ENCODE measurements around the gene SNORC. TPM values are rescaled to one million over a fixed set of nuclear protein-coding genes. Genes with fewer than 3 reads are reported as not detected.

SNORC gene
- total and polyA plus RNA-seq, 5 experiments from 2014 or later: 4.0 to 4.7 TPM; not detected in 3

- DNase-seq (no peak), ATAC-seq (no peak)
- Mint-ChIP-seq H3K27ac (no peak overlapping the region), H3K4me3 (no peak overlapping the region), H3K36me3 (peaks cover 0 to 28% (median 10%) of the 10 kb centered on the region in 3 donors), H3K4me1 (no peaks in the 10 kb centered on the region), H3K27me3 (peaks cover 6 to 45% (median 13%) of the 10 kb centered on the region in 5 donors), H3K9me3 (peaks cover 10 to 30% (median 20%) of the 10 kb centered on the region in 9 donors)
- POLR2A ChIA-PET: no interaction called here
These were observed 40.3 kb downstream of the SNORC start for GRCh38 chr2:232910376-232910775.

DNA sequence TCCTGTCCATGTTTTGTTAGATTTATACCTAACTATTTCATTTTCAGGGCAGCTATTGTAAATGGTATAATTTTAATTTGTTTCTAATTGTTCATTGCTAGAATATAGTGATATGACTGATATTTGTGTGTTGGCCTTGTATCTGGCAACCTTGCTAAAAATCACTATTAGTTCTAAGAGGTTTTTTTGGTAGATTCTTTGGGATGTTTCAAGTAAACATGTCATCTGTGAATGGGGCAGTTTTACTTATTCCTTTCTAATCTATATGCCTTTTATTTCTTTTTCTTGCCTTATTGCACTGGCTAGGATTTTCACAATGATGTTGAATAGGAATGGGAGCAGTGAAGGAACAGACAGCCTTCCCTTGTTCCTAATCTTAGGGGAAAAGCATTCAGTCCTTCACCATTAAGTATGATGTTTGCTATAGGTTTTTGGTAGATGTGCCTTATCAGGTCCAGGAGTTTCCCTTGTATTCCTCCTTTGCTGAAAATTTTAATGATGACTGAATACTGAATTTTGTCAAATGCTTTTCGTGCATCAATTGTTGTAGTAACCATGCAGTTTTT lies 41.7 kb downstream of the SNORC start:
- Mint-ChIP-seq H3K9me3 (peaks cover 10 to 30% (median 20%) of the 10 kb centered on the region in 9 donors), H3K27ac (no peak overlapping the region), H3K4me1 (no peaks in the 10 kb centered on the region), H3K27me3 (peaks cover 6 to 52% (median 15%) of the 10 kb centered on the region in 5 donors), H3K36me3 (peaks cover 0 to 28% (median 10%) of the 10 kb centered on the region in 3 donors), H3K4me3 (no peak overlapping the region)
- POLR2A ChIA-PET: no interaction called here
- DNase-seq (no peak), ATAC-seq (no peak)

GRCh38 chr2:232913903-232914302 lies 43.8 kb downstream of the SNORC start:
- no peaks in the 10 kb centered on the region for H3K4me1 Mint-ChIP-seq
- POLR2A ChIA-PET: no interaction called here
- ATAC-seq (no peak), DNase-seq (no peak)
- peaks cover 10 to 30% (median 20%) of the 10 kb centered on the region in 9 donors for H3K9me3 Mint-ChIP-seq
- H3K36me3 Mint-ChIP-seq: peaks cover 0 to 28% (median 10%) of the 10 kb centered on the region in 3 donors
- H3K27me3 Mint-ChIP-seq: peaks cover 6 to 57% (median 20%) of the 10 kb centered on the region in 5 donors
- no peak overlapping the region for H3K4me3 Mint-ChIP-seq
- no peak overlapping the region for H3K27ac Mint-ChIP-seq

DNA sequence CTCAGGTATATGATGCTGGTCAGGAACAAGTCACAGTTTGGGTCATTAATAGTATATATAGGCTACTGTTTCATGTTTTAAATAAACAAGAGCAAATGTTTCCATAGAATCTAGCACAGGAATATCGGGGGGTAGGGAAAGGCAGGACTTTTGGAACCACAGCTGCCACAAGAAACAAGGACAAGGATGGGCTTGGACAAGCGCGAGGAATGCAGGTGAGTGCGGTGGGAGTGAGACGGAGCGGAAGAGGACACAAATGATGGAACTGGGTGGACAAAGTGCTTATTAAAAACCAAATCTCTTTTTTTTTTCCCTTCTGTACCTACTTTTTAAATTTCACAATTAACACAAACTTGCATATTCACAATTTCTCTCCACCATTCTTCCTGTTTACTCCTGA lies 49.1 kb downstream of the SNORC start:
- ATAC-seq (no peak), DNase-seq (no peak)
- H3K27ac Mint-ChIP-seq: no peak overlapping the region
- no peak overlapping the region for H3K4me3 Mint-ChIP-seq
- POLR2A ChIA-PET: no interaction called here
- H3K36me3 Mint-ChIP-seq: no peaks in the 10 kb centered on the region
- H3K4me1 Mint-ChIP-seq: no peaks in the 10 kb centered on the region
- H3K27me3 Mint-ChIP-seq: peaks cover 18 to 64% (median 38%) of the 10 kb centered on the region in 5 donors
- no peaks in the 10 kb centered on the region for H3K9me3 Mint-ChIP-seq

DNA sequence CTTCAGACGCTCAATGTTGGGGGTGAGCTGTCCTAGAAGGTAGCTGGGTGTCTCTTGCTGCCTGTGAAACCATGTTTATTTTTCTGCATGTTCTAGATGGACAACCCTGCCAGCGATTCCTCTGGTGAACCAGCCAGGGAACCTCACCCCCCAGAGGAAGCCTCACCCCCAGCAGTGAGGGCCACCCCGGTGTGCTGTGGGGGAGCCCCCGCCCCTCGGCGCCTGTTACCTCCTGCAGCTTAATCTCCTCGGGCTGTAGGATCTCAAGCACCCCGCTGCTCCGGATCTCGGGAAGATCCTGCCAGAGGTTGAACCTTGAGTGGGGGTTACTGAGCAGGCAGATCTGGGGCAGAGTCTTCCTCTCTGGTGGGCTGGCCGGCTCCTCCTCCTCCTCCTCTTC lies 50.0 kb downstream of the SNORC start:
- no peaks in the 10 kb centered on the region for H3K4me1 Mint-ChIP-seq
- H3K27ac Mint-ChIP-seq: no peak overlapping the region
- peaks cover 0 to 5% (median 0%) of the 10 kb centered on the region in 3 donors for H3K36me3 Mint-ChIP-seq
- peaks cover 0 to 5% (median under 1%) of the 10 kb centered on the region in 9 donors for H3K9me3 Mint-ChIP-seq
- POLR2A ChIA-PET: no interaction called here
- H3K27me3 Mint-ChIP-seq: peaks cover 20 to 68% (median 46%) of the 10 kb centered on the region in 5 donors
- no peak for DNase-seq
- H3K4me3 Mint-ChIP-seq: no peak overlapping the region
- ATAC-seq: no peak

DNA sequence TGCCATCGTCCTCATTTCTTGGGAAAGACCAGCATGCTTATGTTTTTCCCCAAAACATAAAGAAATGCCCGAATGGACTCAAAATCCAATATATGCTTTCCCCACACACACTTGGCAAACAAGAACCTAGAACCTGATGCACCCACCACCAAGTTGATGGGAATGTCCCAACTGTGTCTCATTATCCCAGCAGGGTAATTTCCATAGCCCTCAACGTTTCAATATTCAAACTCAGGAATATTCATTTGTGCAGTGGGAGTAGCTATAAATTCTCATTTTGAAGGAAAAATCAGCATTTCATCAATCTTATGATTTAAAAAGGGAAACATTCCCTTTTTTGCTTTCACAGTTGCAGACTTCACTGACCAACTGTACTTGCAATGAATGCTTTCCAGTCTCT lies 50.7 kb downstream of the SNORC start:
- ATAC-seq (no peak), DNase-seq (no peak)
- Mint-ChIP-seq H3K9me3 (peaks cover 0 to 5% (median 2%) of the 10 kb centered on the region in 9 donors), H3K27me3 (peaks cover 27 to 68% (median 50%) of the 10 kb centered on the region in 5 donors), H3K4me1 (no peaks in the 10 kb centered on the region), H3K27ac (no peak overlapping the region), H3K36me3 (peaks cover 0 to 5% (median 0%) of the 10 kb centered on the region in 3 donors), H3K4me3 (peak overlapping the region in 1 of 10 donors; percentile 14)
- POLR2A ChIA-PET: no interaction called here

DNA sequence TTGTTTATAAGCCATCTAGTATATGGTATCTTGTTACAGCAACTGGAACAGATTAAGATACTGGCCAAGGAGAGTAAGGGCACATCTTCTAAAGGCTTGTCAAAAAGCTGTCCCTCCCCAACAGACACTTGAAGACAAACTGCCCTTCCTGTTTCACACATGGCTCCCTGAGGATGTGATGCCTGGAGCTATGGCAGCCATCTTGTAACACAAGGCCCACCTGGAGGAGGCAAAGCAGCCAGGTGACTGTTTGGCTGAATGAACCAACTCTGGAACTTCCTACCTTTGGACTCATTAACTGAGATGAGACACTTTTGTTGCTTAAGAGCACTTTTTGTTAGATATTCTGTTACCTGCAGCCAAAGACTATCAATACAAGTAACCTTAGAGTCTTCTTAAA lies 54.4 kb downstream of the SNORC start:
- H3K36me3 Mint-ChIP-seq: peaks cover 0 to 7% (median 5%) of the 10 kb centered on the region in 3 donors
- POLR2A ChIA-PET: no interaction called here
- peaks cover 32 to 74% (median 51%) of the 10 kb centered on the region in 5 donors for H3K27me3 Mint-ChIP-seq
- DNase-seq: no peak
- ATAC-seq: no peak
- peaks cover 0 to 5% (median 2%) of the 10 kb centered on the region in 9 donors for H3K9me3 Mint-ChIP-seq
- no peak overlapping the region for H3K4me3 Mint-ChIP-seq
- H3K27ac Mint-ChIP-seq: no peak overlapping the region
- H3K4me1 Mint-ChIP-seq: peaks cover 7 to 15% (median 11%) of the 10 kb centered on the region in 4 donors

DNA sequence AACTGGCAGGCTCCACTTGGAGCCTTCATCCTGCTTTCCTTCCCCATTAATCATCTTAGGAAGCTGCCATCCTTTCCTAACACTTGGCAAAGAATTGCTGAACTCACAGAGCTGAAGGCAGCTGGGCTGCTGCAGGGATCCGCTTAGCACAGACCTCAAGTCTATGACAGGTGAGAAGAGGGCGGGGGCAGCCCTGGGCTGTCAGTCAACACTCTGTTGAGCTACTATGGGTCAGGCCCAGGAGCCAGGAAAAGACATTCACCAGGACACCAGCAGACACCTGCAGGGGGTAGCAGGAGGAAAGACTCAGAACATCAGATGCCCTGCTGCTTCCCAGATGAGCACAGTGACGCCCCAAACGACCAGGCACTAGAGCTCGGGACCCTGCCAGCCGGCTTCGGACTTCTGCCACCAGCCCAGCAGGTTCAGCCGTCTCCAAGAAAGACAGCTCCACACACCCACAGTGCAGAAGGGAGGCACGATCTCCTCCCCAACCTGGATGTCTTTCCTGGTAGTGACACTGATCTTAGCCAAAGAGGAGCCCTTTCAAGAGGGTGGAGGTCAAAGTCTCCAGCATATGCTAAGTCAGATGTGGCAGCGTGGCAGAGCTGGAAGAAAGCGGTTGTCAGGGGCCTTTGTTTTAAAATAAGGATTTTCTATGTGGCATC lies 55.2 kb downstream of the SNORC start:
- POLR2A ChIA-PET: no interaction called here
- H3K4me3 Mint-ChIP-seq: peak overlapping the region in 4 of 10 donors; percentile 13 to 48 (median 26)
- peaks cover 0 to 5% (median 2%) of the 10 kb centered on the region in 9 donors for H3K9me3 Mint-ChIP-seq
- DNase-seq (no peak), ATAC-seq (no peak)
- peaks cover 7 to 18% (median 12%) of the 10 kb centered on the region in 4 donors for H3K4me1 Mint-ChIP-seq
- H3K27ac Mint-ChIP-seq: no peak overlapping the region
- peaks cover 0 to 7% (median 5%) of the 10 kb centered on the region in 3 donors for H3K36me3 Mint-ChIP-seq
- peaks cover 34 to 73% (median 53%) of the 10 kb centered on the region in 5 donors for H3K27me3 Mint-ChIP-seq

GRCh38 chr2:232925821-232926156 lies 55.7 kb downstream of the SNORC start:
- Mint-ChIP-seq H3K36me3 (peaks cover 0 to 7% (median 5%) of the 10 kb centered on the region in 3 donors), H3K4me1 (peaks cover 7 to 18% (median 12%) of the 10 kb centered on the region in 4 donors), H3K27ac (no peak overlapping the region), H3K27me3 (peaks cover 34 to 73% (median 51%) of the 10 kb centered on the region in 5 donors), H3K9me3 (peaks cover 0 to 5% (median 2%) of the 10 kb centered on the region in 9 donors), H3K4me3 (peak overlapping the region in 2 of 10 donors; percentile 13 to 48)
- no peak for DNase-seq
- POLR2A ChIA-PET: no interaction called here
- ATAC-seq: no peak

- H3K27me3 Mint-ChIP-seq: peaks cover 41 to 76% (median 56%) of the 10 kb centered on the region in 5 donors
- DNase-seq (no peak), ATAC-seq (no peak)
- peak overlapping the region; percentile 48 to 85 (median 71) for H3K4me3 Mint-ChIP-seq
- peaks cover 7 to 18% (median 12%) of the 10 kb centered on the region in 4 donors for H3K4me1 Mint-ChIP-seq
- peaks cover 0 to 5% (median 2%) of the 10 kb centered on the region in 9 donors for H3K9me3 Mint-ChIP-seq
- H3K27ac Mint-ChIP-seq: no peak overlapping the region
- POLR2A ChIA-PET: no interaction called here
- peaks cover 0 to 7% (median 5%) of the 10 kb centered on the region in 3 donors for H3K36me3 Mint-ChIP-seq
These were observed 56.4 kb downstream of the SNORC start for GRCh38 chr2:232926431-232926939.

DNA sequence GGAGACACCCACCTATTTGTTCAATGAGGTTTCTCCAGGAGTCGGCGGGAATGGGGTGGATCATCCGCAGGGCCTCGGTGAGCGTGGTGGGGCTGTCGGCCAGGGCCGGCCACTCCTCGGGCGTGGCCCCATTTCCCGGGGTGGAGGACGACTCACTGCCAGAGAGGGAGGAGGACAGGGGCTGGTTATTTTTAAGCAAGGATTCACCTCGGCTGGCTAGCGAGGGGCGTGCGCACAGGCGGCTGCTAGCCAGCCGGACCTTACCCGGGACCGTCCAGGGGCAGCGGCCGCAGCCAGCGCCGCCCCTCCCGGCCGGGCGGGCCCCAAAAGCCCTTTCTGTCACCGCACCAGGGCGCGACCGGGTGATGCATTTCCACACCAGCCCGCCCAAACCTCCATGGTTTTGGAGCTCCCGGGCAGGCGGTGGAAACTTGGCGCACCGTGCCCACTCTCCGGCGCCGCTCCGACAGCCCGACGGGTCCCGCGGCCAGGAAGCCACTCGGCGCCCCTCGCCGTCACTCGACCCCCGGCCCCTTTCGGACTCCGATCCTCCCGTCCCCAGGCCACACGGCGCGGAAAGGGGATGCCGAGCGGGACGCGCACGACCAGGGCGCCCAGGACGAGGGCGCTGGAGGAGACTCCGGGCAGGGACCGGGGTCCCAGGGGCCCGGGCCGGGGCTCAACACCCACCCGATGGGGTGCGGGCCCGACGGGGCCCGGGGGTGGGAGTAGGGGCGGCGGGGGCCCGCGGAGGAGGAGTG lies 57.1 kb downstream of the SNORC start:
- H3K4me1 Mint-ChIP-seq: peaks cover 7 to 18% (median 12%) of the 10 kb centered on the region in 4 donors
- H3K9me3 Mint-ChIP-seq: peaks cover 0 to 5% (median 2%) of the 10 kb centered on the region in 9 donors
- no peak for DNase-seq
- ATAC-seq: no peak
- POLR2A ChIA-PET: no interaction called here
- H3K36me3 Mint-ChIP-seq: peaks cover 0 to 7% (median 5%) of the 10 kb centered on the region in 3 donors
- H3K4me3 Mint-ChIP-seq: peak overlapping the region; percentile 48 to 85 (median 71)
- peaks cover 42 to 73% (median 57%) of the 10 kb centered on the region in 5 donors for H3K27me3 Mint-ChIP-seq
- H3K27ac Mint-ChIP-seq: no peak overlapping the region

DNA sequence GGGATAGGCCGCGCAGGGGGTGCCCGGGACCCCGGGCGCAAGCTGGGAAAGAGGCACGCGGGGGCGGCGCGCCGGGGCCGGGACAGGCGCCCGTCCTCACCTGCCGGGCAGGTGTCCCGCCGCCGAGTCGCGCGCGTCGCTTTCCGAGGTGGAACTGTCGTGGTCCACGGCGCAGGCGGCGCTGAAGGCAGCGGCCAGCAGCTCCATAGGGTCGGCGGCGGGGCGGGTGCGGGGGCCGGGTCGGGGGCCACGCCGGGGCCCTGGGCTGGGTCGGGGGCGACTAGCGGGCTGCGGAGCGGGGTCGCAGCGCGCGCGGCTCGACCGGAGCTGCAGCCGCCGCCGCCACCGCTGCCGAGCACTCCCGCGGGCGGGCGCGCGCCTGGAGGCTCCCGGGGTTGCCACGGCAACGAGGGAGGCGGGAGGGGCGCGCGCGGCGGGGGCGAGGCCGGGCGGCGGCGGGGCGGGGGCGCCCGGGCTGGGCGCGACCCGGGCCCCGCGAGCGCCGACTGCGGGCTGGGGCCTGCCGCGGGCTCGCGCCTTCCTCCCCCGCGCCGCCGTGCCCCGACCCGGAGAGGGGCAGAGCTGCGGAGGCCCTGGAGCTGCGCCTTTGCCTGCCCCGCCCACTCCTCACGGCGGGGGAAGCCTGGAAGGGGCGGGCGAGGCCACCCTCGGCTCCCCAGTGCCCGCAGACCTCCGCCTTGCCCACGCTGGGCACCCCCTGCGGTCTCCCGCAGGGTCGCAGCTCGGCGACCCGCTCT lies 57.9 kb downstream of the SNORC start:
- H3K36me3 Mint-ChIP-seq: peaks cover 0 to 7% (median 5%) of the 10 kb centered on the region in 3 donors
- no peak overlapping the region for H3K27ac Mint-ChIP-seq
- POLR2A ChIA-PET: no interaction called here
- peak overlapping the region in 3 of 10 donors; percentile 56 to 71 (median 61) for H3K4me3 Mint-ChIP-seq
- peaks cover 42 to 68% (median 52%) of the 10 kb centered on the region in 5 donors for H3K27me3 Mint-ChIP-seq
- ATAC-seq (peak; percentile 36 to 60), DNase-seq (peak in 2 of 10 donors; percentile 3 to 13)
- H3K9me3 Mint-ChIP-seq: peaks cover 0 to 5% (median 2%) of the 10 kb centered on the region in 9 donors
- peaks cover 7 to 18% (median 12%) of the 10 kb centered on the region in 4 donors for H3K4me1 Mint-ChIP-seq
